Left ventricle myocardium inferior (tissue), 1 donor: Measurements from ENCODE around the gene SP3. TPM values are rescaled to one million over a fixed set of nuclear protein-coding genes. Genes with fewer than 3 reads are reported as not detected.

Experiments
- DNase-seq: peaks from one replicate; pipeline ENCODE4 v3.0.0-alpha.2; 2020
- H3K27ac ChIP-seq: fragments of 200-600 bp; replicated peaks from 2 replicates; pipeline ENCODE4 v1.8.0; 2021
- H3K27me3 ChIP-seq: fragments of 200-600 bp; 2 replicates; pipeline ENCODE4 v1.8.0; 2021; ENCODE audit warnings: low read depth
- H3K36me3 ChIP-seq: fragments of 200-600 bp; 2 replicates; pipeline ENCODE4 v1.8.0; 2021
- H3K4me1 ChIP-seq: fragments of 200-600 bp; 2 replicates; pipeline ENCODE4 v1.8.0; 2021
- H3K4me3 ChIP-seq: fragments of 200-600 bp; 2 replicates; pipeline ENCODE4 v1.8.0; 2021; ENCODE audit warnings: mild to moderate bottlenecking, moderate library complexity
- H3K9me3 ChIP-seq: fragments of 200-600 bp; replicated peaks from 2 replicates; pipeline ENCODE4 v1.8.0; 2021
- intact Hi-C: fragments of 100-400 bp; cut with micrococcal nuclease; formaldehyde crosslinking; loops from one replicate; pipeline ENCODE4 v1.11.0; 2022
- long read RNA-seq: library from polyadenylated mRNA; unstranded; transcript quantifications from one replicate; pipeline ENCODE4 v2.0.0, GENCODE V29; 2021
- total RNA-seq: library from RNA; stranded (reverse); fragmentation: NEBNext Ultra II Directional; extraction: Animal tissue kit (Norgen Biotek cat#: 25700); gene quantifications from one replicate; pipeline ENCODE4 v1.2.1, GENCODE V29; 2021
- TF ChIP-seq, protein P1 (sequence below): fragments of 200-600 bp; IDR thresholded peaks from 2 replicates; pipeline ENCODE4 v1.8.0; 2021; ENCODE audit warnings: antibody characterized with exemption, mild to moderate bottlenecking, borderline replicate concordance
- donor health status: DM: no; HTN: yes; CAD: no; lungs with severe emphysema.

The SP3 gene
- total RNA-seq = 32.1 TPM
- long read RNA-seq, full-length matches to known transcripts = 38 of 57 reads
- long read RNA-seq, partial matches to known transcripts = 10 of 57 reads
- long read RNA-seq, other reads (novel, unspliced or antisense) = 9 of 57 reads

DNA sequence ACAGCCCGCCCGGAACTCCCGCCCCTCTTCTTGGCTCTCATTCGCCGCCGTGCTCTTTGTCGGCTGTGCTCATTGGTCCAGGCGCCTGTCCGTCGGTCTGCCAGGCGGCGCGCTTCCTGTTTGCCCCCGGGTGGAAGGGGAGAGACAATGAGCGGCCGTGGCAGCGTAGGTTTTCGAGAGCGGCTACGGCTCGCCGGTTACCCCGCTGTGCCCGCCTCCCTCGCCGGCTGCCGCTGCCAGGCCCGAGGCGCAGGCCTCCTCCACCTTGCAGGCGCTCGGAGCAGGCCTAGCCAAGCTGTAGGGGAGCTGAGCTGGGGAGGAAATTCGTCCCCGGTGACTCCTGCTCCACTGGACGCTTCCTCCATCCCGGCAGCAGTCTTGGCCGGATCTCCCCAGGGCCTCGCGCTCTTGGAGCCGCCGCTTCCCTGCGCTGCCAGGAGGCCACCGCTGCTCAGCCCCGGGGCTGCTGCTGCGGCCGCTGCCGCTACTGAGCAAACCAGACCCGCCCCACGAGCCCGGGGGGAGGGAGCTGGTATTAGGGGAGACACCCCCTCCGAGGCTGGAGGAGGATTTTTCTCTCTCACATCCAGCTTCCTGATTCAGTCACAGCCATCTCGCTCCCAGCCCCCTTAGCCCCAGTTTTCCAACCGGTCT is at the start of gene SP3:
TSS of gene SP3 (minus strand) at position 2 of the 654 bp plus-strand sequence. CDS start 202 bp downstream, outside the sequence.
- intact Hi-C loops = loop anchor here (5.0 kb wide), 1 partner anchor 62 kb away; no protein-coding TSS in a partner anchor
- H3K36me3 ChIP-seq = no peaks in the 10 kb centered on the region

DNA sequence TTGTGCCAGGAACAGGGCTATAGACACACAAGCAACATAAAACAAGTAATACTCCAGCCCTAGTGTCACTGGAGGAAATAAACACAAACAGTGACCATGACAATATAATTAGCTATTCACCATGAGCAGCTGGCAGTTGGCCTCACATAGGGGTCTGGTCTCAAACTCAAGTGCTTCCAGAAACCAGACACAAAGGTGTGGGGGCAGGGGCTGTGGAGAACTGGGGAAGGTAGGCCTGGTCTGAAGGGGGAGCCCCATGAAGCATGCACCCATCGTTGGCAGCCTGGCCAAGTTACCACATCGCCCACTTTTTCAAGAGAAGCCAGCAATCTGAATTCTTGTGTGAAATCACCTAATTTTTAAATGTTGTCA is 49.5 kb upstream of the SP3 start:
- H3K4me3 ChIP-seq = no peak overlapping the region
- H3K27ac ChIP-seq = peak overlapping the region; percentile 91
- no peaks in the 10 kb centered on the region for H3K36me3 ChIP-seq
- TF ChIP-seq, protein P1, sequence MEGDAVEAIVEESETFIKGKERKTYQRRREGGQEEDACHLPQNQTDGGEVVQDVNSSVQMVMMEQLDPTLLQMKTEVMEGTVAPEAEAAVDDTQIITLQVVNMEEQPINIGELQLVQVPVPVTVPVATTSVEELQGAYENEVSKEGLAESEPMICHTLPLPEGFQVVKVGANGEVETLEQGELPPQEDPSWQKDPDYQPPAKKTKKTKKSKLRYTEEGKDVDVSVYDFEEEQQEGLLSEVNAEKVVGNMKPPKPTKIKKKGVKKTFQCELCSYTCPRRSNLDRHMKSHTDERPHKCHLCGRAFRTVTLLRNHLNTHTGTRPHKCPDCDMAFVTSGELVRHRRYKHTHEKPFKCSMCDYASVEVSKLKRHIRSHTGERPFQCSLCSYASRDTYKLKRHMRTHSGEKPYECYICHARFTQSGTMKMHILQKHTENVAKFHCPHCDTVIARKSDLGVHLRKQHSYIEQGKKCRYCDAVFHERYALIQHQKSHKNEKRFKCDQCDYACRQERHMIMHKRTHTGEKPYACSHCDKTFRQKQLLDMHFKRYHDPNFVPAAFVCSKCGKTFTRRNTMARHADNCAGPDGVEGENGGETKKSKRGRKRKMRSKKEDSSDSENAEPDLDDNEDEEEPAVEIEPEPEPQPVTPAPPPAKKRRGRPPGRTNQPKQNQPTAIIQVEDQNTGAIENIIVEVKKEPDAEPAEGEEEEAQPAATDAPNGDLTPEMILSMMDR = no peak
- no peaks in the 10 kb centered on the region for H3K9me3 ChIP-seq
- no peaks in the 10 kb centered on the region for H3K27me3 ChIP-seq
- peaks cover 34% of the 10 kb centered on the region for H3K4me1 ChIP-seq
- no peak for DNase-seq
- intact Hi-C loops = no loop called here

More for the DNA sequence above, at the start of gene SP3:
- peaks cover 58% of the 10 kb centered on the region for H3K4me1 ChIP-seq
- peaks cover 9% of the 10 kb centered on the region for H3K9me3 ChIP-seq
- H3K27me3 ChIP-seq = no peaks in the 10 kb centered on the region
- TF ChIP-seq, protein P1 = peak; percentile 20
- H3K27ac ChIP-seq = peak within 1 kb of the TSS; percentile 100
- H3K4me3 ChIP-seq = peak within 1 kb of the TSS; percentile 99
- DNase-seq = peak; percentile 98

- H3K4me3 ChIP-seq = peak overlapping the region; percentile 65
- peak overlapping the region; percentile 91 for H3K27ac ChIP-seq
- H3K4me1 ChIP-seq = peaks cover 34% of the 10 kb centered on the region
- no peaks in the 10 kb centered on the region for H3K9me3 ChIP-seq
- TF ChIP-seq, protein P1 = no peak
- no peak for DNase-seq
- no peaks in the 10 kb centered on the region for H3K27me3 ChIP-seq
- no peaks in the 10 kb centered on the region for H3K36me3 ChIP-seq
- intact Hi-C loops = no loop called here
Measured at GRCh38 chr2:174014011-174014698, 49.0 kb upstream of the SP3 start.

DNA sequence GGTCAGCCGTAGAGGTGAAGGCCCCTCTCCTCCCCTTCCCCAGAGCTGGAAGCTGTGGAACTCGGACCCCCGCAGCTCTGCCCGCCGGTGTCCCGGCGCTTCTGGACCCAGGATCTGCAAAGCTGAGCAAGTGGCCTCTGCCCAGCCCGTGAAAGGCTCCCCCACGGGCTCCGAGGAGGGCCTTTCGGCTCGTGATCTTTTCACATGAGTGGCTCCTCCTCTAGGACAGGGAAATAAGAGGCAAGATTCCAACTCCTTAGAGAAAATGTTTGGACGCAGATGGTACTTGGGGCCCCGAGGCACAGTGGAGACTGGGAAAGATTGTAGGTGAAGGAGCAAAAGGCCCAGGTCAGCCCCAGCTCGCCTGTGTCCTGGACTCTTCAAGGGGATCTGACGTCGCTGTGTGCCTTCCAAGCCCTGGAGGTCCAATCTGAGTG is 48.2 kb upstream of the SP3 start:
- Histone ChIP-seq H3K36me3 (no peaks in the 10 kb centered on the region), H3K9me3 (no peaks in the 10 kb centered on the region), H3K27ac (peak overlapping the region; percentile 91), H3K4me1 (peaks cover 34% of the 10 kb centered on the region), H3K27me3 (no peaks in the 10 kb centered on the region), H3K4me3 (peak overlapping the region; percentile 65)
- intact Hi-C loops = no loop called here
- peak; percentile 39 for DNase-seq
- TF ChIP-seq, protein P1 = no peak

DNA sequence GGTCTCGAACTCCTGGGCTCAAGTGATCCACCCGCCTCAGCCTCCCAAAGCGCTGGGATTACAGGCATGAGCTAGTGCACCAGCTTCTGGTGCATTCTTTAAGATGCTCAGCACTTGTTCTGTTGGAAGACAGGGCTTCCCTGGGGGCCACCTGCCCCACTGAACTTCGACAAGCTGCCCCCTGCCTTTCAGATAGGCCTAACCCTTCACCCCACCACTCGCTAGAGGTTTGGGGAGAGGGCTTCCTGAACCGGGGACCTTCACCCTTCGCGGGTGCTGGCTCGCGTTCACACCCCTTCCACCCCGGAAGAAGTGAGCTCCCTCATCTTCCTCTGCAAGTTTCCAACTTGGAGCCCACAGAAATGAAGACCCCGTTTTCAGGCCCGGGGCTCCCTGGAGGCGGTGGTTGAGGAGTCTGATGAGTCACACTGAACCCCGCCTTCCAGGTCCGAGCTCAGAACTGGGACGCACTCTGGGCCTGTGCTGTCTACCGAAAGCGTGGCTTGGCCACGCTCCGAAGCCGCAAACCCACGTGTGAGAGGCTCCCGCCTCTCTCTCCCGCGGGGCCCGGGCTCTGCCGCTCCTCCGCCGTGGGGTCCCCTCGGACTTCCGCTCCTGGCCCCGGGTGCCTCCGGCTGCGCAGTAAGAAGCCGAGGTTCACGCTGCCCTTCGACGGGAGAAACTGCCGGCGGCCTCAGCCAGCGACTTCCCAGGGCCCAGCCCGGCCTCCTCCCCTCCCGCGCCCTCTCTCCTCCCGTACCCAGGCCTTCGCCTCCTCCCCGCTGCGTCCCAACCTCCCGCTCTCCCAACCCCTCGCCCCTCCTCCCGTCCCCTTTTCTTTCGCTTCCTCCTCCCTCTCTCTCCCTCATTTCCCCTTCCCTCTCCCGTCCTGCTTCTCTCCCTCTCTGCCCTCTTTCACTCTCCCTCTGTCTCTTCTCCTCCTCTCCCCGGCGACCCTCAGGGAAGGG is 47.5 kb upstream of the SP3 start:
- peak; percentile 85 for DNase-seq
- H3K9me3 ChIP-seq = no peaks in the 10 kb centered on the region
- intact Hi-C loops = no loop called here
- H3K27me3 ChIP-seq = no peaks in the 10 kb centered on the region
- H3K4me3 ChIP-seq = peak overlapping the region; percentile 65
- peaks cover 34% of the 10 kb centered on the region for H3K4me1 ChIP-seq
- TF ChIP-seq, protein P1 = no peak
- peak overlapping the region; percentile 91 for H3K27ac ChIP-seq
- no peaks in the 10 kb centered on the region for H3K36me3 ChIP-seq
